Fibroblast of villous mesenchyme (primary cell): ENCODE measurements around the gene PRR23C. TPM values are rescaled to one million over a fixed set of nuclear protein-coding genes. Genes with fewer than 3 reads are reported as not detected.

ENCODE experiments used
- DNase-seq: peaks from one replicate; pipeline ENCODE4 v3.0.0-alpha.2; 2010; ENCODE audit warnings: low read depth
- H3K4me3 ChIP-seq: 2 replicates; pipeline ENCODE4 v1.5.1; 2011; ENCODE audit warnings: low read depth, mild to moderate bottlenecking, low read length
- total RNA-seq: library from RNA; depleted of rRNA; stranded (reverse); fragments of >200 nt; gene quantifications from 2 replicates; pipeline ENCODE4 v1.2.3, GENCODE V29; 2012
- TF ChIP-seq, protein P1 (sequence below): IDR thresholded peaks from 2 replicates; pipeline ENCODE4 v1.5.1; 2012; ENCODE audit warnings: low read depth, mild to moderate bottlenecking, low read length; ENCODE audit not compliant: insufficient read depth

The PRR23C gene
- not detected in 2 replicates for total RNA-seq

- no peak for DNase-seq
- TF ChIP-seq, protein P1, sequence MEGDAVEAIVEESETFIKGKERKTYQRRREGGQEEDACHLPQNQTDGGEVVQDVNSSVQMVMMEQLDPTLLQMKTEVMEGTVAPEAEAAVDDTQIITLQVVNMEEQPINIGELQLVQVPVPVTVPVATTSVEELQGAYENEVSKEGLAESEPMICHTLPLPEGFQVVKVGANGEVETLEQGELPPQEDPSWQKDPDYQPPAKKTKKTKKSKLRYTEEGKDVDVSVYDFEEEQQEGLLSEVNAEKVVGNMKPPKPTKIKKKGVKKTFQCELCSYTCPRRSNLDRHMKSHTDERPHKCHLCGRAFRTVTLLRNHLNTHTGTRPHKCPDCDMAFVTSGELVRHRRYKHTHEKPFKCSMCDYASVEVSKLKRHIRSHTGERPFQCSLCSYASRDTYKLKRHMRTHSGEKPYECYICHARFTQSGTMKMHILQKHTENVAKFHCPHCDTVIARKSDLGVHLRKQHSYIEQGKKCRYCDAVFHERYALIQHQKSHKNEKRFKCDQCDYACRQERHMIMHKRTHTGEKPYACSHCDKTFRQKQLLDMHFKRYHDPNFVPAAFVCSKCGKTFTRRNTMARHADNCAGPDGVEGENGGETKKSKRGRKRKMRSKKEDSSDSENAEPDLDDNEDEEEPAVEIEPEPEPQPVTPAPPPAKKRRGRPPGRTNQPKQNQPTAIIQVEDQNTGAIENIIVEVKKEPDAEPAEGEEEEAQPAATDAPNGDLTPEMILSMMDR = peak; percentile 8
- no peak within 1 kb of the TSS for H3K4me3 ChIP-seq
Measured at GRCh38 chr3:139044366-139045210, at the start of gene PRR23C. Gene PRR23C (minus strand): TSS chr3:139044892. CDS start chr3:139044620, 272 bp downstream.

GRCh38 chr3:139093840-139094239 lies 49.1 kb upstream of the PRR23C start:
- TF ChIP-seq, protein P1 = no peak
- H3K4me3 ChIP-seq = no peak overlapping the region

GRCh38 chr3:139088462-139089324 lies 44.0 kb upstream of the PRR23C start:
- TF ChIP-seq, protein P1 = no peak
- DNase-seq = no peak
- no peak overlapping the region for H3K4me3 ChIP-seq

More at GRCh38 chr3:139093840-139094239, 49.1 kb upstream of the PRR23C start:
- DNase-seq = no peak

DNA sequence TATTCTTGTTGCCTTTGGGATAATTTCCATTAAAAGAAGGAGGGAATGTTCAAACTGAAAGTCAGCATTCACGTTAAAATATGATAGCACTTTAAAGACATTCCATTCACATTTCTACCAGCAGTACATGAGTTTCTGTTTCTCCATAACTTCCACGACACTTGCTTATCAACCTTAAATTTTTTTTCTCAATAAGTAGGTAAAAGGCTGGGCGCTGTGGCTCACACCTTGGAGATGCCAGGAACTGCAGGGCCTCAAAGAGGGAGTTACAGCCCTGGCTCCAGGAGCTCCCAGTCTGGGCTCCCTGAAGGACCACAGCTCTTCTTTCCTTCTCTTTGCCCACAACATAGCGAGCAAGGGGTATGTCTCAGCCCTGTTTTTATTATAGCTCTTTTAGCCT lies 42.9 kb upstream of the PRR23C start:
- no peak overlapping the region for H3K4me3 ChIP-seq
- TF ChIP-seq, protein P1 = no peak
- no peak for DNase-seq

- no peak overlapping the region for H3K4me3 ChIP-seq
- TF ChIP-seq, protein P1 = no peak
- DNase-seq = peak; percentile 15
Measured at GRCh38 chr3:139084176-139084575, 39.5 kb upstream of the PRR23C start.

DNA sequence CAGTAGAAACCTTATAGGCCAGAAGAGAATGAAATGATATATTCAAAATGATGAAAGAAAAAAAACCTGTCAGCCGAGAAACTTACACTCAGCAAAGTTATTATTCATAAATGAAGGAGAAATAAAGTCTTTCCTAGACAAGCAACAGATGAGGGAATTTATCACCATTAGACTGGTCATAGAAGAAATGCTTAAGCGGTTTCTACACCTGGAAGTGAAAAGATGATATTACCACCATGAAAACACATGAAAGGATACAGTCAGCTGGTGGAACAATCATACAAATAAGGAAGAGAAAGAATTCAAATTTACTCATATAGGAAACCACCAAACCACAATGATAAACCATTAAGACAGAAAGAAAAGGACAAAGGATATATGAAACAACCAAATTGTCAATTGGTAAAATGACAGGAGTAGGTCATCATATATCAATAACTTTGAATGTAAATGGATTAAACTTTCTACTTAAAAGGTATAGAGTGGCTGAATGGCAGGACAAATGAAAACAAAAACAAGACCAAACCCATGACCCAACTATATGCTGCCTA lies 29.9 kb upstream of the PRR23C start:
- no peak overlapping the region for H3K4me3 ChIP-seq
- DNase-seq = no peak
- TF ChIP-seq, protein P1 = no peak
